ENCODE results near the gene GBP7.

The GBP7 gene

DNA sequence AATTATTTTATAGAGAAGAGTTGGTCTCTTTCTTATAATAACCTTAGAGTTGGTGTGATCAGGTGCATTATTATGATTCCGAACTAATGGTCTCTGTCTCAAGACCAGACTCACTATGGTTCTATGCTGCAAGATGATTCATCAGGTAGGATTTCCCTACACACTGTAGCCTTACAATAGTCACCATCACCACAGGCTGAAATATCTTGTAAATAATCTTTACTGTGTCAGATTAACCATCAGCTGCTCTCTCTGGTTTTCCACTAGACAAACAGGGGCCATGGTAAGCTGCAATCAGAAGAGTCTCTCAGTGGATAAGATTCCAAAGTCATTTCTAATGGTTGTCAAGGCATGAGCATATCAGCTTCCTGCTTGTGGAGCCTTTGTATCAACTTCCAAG is 27.4 kb upstream of the GBP7 start:
- CTCF ChIA-PET, result no interaction called here
- TF ChIP-seq, protein P1, sequence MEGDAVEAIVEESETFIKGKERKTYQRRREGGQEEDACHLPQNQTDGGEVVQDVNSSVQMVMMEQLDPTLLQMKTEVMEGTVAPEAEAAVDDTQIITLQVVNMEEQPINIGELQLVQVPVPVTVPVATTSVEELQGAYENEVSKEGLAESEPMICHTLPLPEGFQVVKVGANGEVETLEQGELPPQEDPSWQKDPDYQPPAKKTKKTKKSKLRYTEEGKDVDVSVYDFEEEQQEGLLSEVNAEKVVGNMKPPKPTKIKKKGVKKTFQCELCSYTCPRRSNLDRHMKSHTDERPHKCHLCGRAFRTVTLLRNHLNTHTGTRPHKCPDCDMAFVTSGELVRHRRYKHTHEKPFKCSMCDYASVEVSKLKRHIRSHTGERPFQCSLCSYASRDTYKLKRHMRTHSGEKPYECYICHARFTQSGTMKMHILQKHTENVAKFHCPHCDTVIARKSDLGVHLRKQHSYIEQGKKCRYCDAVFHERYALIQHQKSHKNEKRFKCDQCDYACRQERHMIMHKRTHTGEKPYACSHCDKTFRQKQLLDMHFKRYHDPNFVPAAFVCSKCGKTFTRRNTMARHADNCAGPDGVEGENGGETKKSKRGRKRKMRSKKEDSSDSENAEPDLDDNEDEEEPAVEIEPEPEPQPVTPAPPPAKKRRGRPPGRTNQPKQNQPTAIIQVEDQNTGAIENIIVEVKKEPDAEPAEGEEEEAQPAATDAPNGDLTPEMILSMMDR (IDR thresholded peaks at IDR 0.05; ENCODE audit: insufficient read depth, low read length, missing control alignments), result no peak
- POLR2A ChIA-PET, result no interaction called here
- DNase-seq (ENCODE audit: low read depth, low spot score), result no peak
- H3K4me3 ChIP-seq (ENCODE audit: low read depth, low read length), result no peak overlapping the region

- CTCF ChIA-PET, result no interaction called here
- TF ChIP-seq, protein P1 (IDR thresholded peaks at IDR 0.05; ENCODE audit: insufficient read depth, low read length, missing control alignments), result no peak
- DNase-seq (ENCODE audit: low read depth, low spot score), result no peak
- POLR2A ChIA-PET, result no interaction called here
- H3K4me3 ChIP-seq (ENCODE audit: low read depth, low read length), result no peak overlapping the region
Measured at GRCh38 chr1:89201106-89201794, 25.4 kb upstream of the GBP7 start.

- POLR2A ChIA-PET, result no interaction called here
- no peak overlapping the region for H3K4me3 ChIP-seq (ENCODE audit: low read depth, low read length)
- DNase-seq (ENCODE audit: low read depth, low spot score), result no peak
- TF ChIP-seq, protein P1 (IDR thresholded peaks at IDR 0.05; ENCODE audit: insufficient read depth, low read length, missing control alignments), result no peak
- CTCF ChIA-PET, result no interaction called here
Measured at GRCh38 chr1:89200663-89201062, 24.9 kb upstream of the GBP7 start.

DNA sequence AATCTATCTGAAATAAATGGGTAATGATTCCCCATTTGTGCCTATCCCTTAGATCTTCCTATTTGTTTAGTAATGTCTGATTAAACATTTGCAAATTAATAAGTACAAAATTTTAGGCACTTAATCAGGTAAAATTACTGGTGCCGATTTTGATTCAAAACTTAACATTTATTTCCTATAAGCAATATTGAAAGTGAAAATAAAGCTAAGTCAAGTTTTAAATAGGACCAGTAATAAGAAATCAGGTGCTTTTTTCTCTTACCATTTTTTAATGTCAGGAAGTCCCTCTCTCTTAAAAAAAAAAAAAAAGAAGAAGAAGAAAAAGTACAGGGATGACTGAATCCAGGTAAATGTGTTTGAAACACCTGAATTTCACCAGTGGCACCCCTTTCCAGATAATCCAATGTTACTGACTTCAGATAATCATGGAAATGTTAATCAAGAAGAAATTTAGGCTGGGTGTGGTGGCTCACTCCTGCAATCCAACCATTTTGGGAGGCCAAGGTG is 23.8 kb upstream of the GBP7 start:
- POLR2A ChIA-PET, result no interaction called here
- DNase-seq (ENCODE audit: low read depth, low spot score), result no peak
- CTCF ChIA-PET, result no interaction called here
- TF ChIP-seq, protein P1 (IDR thresholded peaks at IDR 0.05; ENCODE audit: insufficient read depth, low read length, missing control alignments), result no peak
- no peak overlapping the region for H3K4me3 ChIP-seq (ENCODE audit: low read depth, low read length)

- TF ChIP-seq, protein P1 (IDR thresholded peaks at IDR 0.05; ENCODE audit: insufficient read depth, low read length, missing control alignments), result no peak
- DNase-seq (ENCODE audit: low read depth, low spot score), result no peak
- H3K4me3 ChIP-seq (ENCODE audit: low read depth, low read length), result peak within 1 kb of the TSS; percentile 32
- CTCF ChIA-PET, result no interaction called here
- POLR2A ChIA-PET, result no interaction called here
Measured at GRCh38 chr1:89198491-89199072, 22.8 kb upstream of the GBP7 start, which contains the start of gene GBP4. Gene GBP4, minus strand, starts transcription at chr1:89198942. Its CDS starts 108 bp downstream, at chr1:89198834.

DNA sequence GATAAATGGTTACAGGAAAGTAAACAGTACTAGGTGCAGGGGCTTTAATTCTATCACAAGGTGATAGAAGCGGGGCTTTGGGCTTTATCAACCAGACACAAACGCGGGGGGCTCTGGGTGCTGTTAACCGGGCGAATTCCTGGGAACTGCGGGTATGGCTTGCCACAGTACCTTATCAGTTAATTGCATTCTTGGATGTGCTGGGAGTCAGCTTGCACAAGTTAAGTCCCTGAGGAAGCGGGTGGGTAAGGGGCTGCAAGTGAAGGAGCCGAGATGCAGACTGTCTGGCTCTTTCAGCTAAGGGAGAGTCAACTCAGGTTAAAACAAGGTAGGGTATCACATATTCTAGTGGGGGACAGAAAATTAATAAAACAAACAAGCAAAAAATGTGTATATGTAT is 22.3 kb upstream of the GBP7 start:
- no peak for DNase-seq (ENCODE audit: low read depth, low spot score)
- POLR2A ChIA-PET, result no interaction called here
- CTCF ChIA-PET, result no interaction called here
- TF ChIP-seq, protein P1 (IDR thresholded peaks at IDR 0.05; ENCODE audit: insufficient read depth, low read length, missing control alignments), result no peak
- H3K4me3 ChIP-seq (ENCODE audit: low read depth, low read length), result no peak overlapping the region
